GM12878 (cell line): ENCODE results near the gene HOXB3.
A peak's percentile ranks its signal among the peaks of the same experiment; 100 is the strongest.

Experiments
- BACH1 ChIP-seq: fragments of 450-650 bp; IDR thresholded peaks from 2 replicates; pipeline ENCODE4 v1.6.1; 2017; ENCODE audit warnings: mild to moderate bottlenecking, borderline replicate concordance
- BHLHE40 ChIP-seq, 2 experiments: fragments of 450-650 bp in 1 of 2; IDR thresholded peaks; 2 replicates each; pipeline ENCODE4 v1.6.1; 2011 to 2017; ENCODE audit warnings: low read depth in 2 of 2, borderline replicate concordance in 1 of 2, improper control_type of control experiment in 1 of 2, low read length in 1 of 2, mild to moderate bottlenecking in 1 of 2
- CEBPB ChIP-seq, 2 experiments: fragments of 150-350 bp in 1 of 2; IDR thresholded peaks; 2 replicates each; pipeline ENCODE4 v1.6.1; 2012 to 2014; ENCODE audit warnings: low read depth in 2 of 2, low read length in 2 of 2, borderline replicate concordance in 1 of 2, inconsistent platforms in 1 of 2
- CTCF ChIP-seq, 3 experiments: IDR thresholded peaks in 2 of 3; conservative IDR thresholded peaks in 1 of 3; 2 replicates each; pipeline ENCODE4 v1.5.1; 2011; ENCODE audit warnings: low read depth in 3 of 3, low read length in 3 of 3, mild to moderate bottlenecking in 3 of 3, control low read depth in 2 of 3, moderate library complexity in 2 of 3, inconsistent platforms in 1 of 3, mixed read lengths in 1 of 3; ENCODE audit not compliant: control insufficient read depth in 2 of 3, insufficient read depth in 1 of 3; ENCODE audit errors: extremely low read depth in 1 of 3
- EP300 ChIP-seq, 2 experiments: fragments of 150-350 bp in 1 of 2; IDR thresholded peaks; 2 replicates each; pipeline ENCODE4 v1.6.1; 2011 to 2012; ENCODE audit warnings: low read depth in 2 of 2, low read length in 2 of 2, borderline replicate concordance in 1 of 2, improper control_type of control experiment in 1 of 2, inconsistent platforms in 1 of 2; ENCODE audit not compliant: control insufficient read depth in 1 of 2
- HDAC6 ChIP-seq: fragments of 200-600 bp; sonication (generic); IDR thresholded peaks from one replicate; pipeline ENCODE4 v1.8.0; 2017; ENCODE audit warnings: antibody characterized with exemption; ENCODE audit not compliant: unreplicated experiment
- MEF2A ChIP-seq: IDR thresholded peaks from 2 replicates; pipeline ENCODE4 v1.6.1; 2011; ENCODE audit warnings: low read depth, mild to moderate bottlenecking, low read length, moderate library complexity; ENCODE audit not compliant: insufficient read depth
- NBN ChIP-seq: fragments of 450-650 bp; IDR thresholded peaks from 2 replicates; pipeline ENCODE4 v1.6.1; 2016
- POLR2A ChIP-seq: IDR thresholded peaks from 2 replicates; pipeline ENCODE4 v1.6.1; 2011; ENCODE audit warnings: low read depth, mild to moderate bottlenecking, low read length
- REST ChIP-seq: IDR thresholded peaks from 2 replicates; pipeline ENCODE4 v1.6.1; 2012; ENCODE audit warnings: mild to moderate bottlenecking, low read depth, low read length
- SIX5 ChIP-seq: IDR thresholded peaks from 2 replicates; pipeline ENCODE4 v1.6.1; 2011; ENCODE audit warnings: mild to moderate bottlenecking, low read depth, low read length, moderate library complexity; ENCODE audit not compliant: severe bottlenecking
- SMARCA5 ChIP-seq: fragments of 450-650 bp; IDR thresholded peaks from 2 replicates; pipeline ENCODE4 v1.6.1; 2017; ENCODE audit warnings: mild to moderate bottlenecking

GRCh38 chr17:48506246-48506645, 83.8 kb downstream of the HOXB3 start:
- peak in 2 of 3 experiments; percentile 15 to 17; a peak in 1 of 6 replicates for TF ChIP-seq CTCF (IDR thresholded peaks at IDR 0.05 in 2 of 3, conservative IDR thresholded peaks at IDR 0.05 in 1 of 3; ENCODE audit: control insufficient read depth in 2 of 3, extremely low read depth in 1 of 3, insufficient read depth in 1 of 3, low read depth in 3 of 3, low read length in 3 of 3)
- no peak for TF ChIP-seq SIX5
- no peak for TF ChIP-seq POLR2A
- TF ChIP-seq BACH1 = no peak
- TF ChIP-seq REST = no peak
- TF ChIP-seq BHLHE40 (IDR thresholded peaks at IDR 0.05; ENCODE audit: borderline replicate concordance in 1 of 2, low read depth in 2 of 2, low read length in 1 of 2) = no peak
- no peak for TF ChIP-seq CEBPB (IDR thresholded peaks at IDR 0.05; ENCODE audit: borderline replicate concordance in 1 of 2, low read depth in 2 of 2, low read length in 2 of 2)
- TF ChIP-seq MEF2A = no peak
- no peak for TF ChIP-seq NBN
- TF ChIP-seq SMARCA5 = no peak
- no peak for TF ChIP-seq EP300 (IDR thresholded peaks at IDR 0.05; ENCODE audit: borderline replicate concordance in 1 of 2, control insufficient read depth in 1 of 2, low read depth in 2 of 2, low read length in 2 of 2)
- TF ChIP-seq HDAC6 = no peak
